ENCODE results near the gene PITX3. TPM values are rescaled to one million over a fixed set of nuclear protein-coding genes. Genes with fewer than 3 reads are reported as not detected.

The PITX3 gene
- total RNA-seq, 1 donor from 2014 or later: 1.7 TPM

- no peak overlapping the region for H3K27ac ChIP-seq (ENCODE audit: low read depth, low read length)
- no peak overlapping the region for H3K4me2 ChIP-seq (ENCODE audit: low read length)
- H2AFZ ChIP-seq (ENCODE audit: low read depth, low read length): no peak overlapping the region
- H3K4me1 Mint-ChIP-seq (ENCODE audit: low read depth, unreplicated experiment): peaks cover 10% of the 10 kb centered on the region
- peaks cover 23% of the 10 kb centered on the region for H3K4me1 ChIP-seq (ENCODE audit: insufficient read depth, low read length)
- no peaks in the 10 kb centered on the region for H4K20me1 ChIP-seq (ENCODE audit: insufficient read depth, low read length)
- H3K79me2 ChIP-seq (ENCODE audit: insufficient read depth, low read length): no peaks in the 10 kb centered on the region
- H3K9me3 ChIP-seq (ENCODE audit: insufficient read depth, low read depth, low read length): no peaks in the 10 kb centered on the region
- H3K9ac ChIP-seq (ENCODE audit: low read length): no peak overlapping the region
- no peak for TF ChIP-seq EZH2 (IDR thresholded peaks at IDR 0.05; ENCODE audit: insufficient read depth, low read length)
- TF ChIP-seq, protein P1, sequence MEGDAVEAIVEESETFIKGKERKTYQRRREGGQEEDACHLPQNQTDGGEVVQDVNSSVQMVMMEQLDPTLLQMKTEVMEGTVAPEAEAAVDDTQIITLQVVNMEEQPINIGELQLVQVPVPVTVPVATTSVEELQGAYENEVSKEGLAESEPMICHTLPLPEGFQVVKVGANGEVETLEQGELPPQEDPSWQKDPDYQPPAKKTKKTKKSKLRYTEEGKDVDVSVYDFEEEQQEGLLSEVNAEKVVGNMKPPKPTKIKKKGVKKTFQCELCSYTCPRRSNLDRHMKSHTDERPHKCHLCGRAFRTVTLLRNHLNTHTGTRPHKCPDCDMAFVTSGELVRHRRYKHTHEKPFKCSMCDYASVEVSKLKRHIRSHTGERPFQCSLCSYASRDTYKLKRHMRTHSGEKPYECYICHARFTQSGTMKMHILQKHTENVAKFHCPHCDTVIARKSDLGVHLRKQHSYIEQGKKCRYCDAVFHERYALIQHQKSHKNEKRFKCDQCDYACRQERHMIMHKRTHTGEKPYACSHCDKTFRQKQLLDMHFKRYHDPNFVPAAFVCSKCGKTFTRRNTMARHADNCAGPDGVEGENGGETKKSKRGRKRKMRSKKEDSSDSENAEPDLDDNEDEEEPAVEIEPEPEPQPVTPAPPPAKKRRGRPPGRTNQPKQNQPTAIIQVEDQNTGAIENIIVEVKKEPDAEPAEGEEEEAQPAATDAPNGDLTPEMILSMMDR (IDR thresholded peaks at IDR 0.05; ENCODE audit: insufficient read depth, low read depth, low read length): no peak
- DNase-seq (ENCODE audit: low read depth) (no peak), FAIRE-seq (no peak)
- no peak overlapping the region for H3K27ac Mint-ChIP-seq (ENCODE audit: unreplicated experiment)
- H3K4me3 Mint-ChIP-seq (ENCODE audit: unreplicated experiment): no peak overlapping the region
- no peak overlapping the region for H3K4me3 ChIP-seq (ENCODE audit: insufficient read depth, low read depth, low read length)
- no peaks in the 10 kb centered on the region for H3K36me3 ChIP-seq (ENCODE audit: insufficient read depth, low read length)
- peaks cover 24% of the 10 kb centered on the region for H3K27me3 ChIP-seq (ENCODE audit: insufficient read depth, low read length)
- no peaks in the 10 kb centered on the region for H3K36me3 Mint-ChIP-seq (ENCODE audit: low read depth, unreplicated experiment)
- no peaks in the 10 kb centered on the region for H3K9me3 Mint-ChIP-seq (ENCODE audit: unreplicated experiment)
- H3K27me3 Mint-ChIP-seq (ENCODE audit: low read depth, unreplicated experiment): peaks cover 57% of the 10 kb centered on the region
These were observed 7.3 kb downstream of the PITX3 start for GRCh38 chr10:102233997-102234396.

DNA sequence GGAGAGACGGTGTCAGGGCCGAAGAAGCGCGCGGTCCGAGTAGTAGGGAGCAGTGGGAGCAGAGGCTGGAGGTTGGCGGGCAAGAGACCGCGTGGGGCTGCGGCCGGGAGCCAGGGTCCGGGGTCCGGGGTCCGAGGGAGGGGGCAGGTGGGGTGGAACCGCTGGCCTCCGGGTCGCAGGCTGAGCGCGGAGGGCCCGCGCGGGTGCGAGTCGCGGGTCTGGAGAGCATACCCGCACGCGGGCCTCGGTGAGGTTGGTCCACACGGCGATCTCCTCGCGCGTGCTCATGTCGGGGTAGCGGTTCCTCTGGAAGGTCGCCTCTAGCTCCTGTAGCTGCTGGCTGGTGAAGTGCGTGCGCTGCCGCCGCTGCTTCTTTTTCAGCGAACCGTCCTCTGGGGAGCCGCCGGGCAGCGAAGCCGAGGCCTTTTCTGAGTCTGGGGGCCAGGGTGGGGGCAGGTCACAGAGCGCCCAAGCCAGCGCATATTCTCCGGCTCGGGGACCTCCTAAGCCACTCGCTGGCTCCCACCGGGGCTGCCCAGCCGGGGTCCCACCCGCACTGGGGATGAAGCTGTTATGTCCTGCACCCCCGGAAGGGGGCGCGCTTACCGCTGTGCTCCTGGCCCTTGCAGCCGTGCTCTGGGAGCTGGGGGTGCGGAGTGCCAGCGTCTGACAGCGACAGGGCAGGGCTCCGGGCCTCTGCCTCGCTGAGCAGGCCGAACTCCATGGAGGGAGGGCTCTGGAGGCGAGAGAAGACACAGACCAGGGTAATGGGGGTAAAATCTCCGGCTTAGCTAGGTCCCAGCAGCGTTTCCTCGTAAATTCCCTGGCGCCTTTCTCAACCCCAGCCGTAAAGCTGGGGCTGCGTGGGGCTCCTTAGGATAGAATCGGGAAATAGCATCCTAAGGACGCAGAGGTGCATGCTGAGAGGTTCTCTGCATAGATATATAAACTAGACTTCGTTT, 9.7 kb downstream of the PITX3 start:
- Histone ChIP-seq H3K79me2 (ENCODE audit: insufficient read depth, low read length) (no peaks in the 10 kb centered on the region), H3K9me3 (ENCODE audit: insufficient read depth, low read depth, low read length) (no peaks in the 10 kb centered on the region), H4K20me1 (ENCODE audit: insufficient read depth, low read length) (no peaks in the 10 kb centered on the region), H2AFZ (ENCODE audit: low read depth, low read length) (peak overlapping the region; percentile 83), H3K36me3 (ENCODE audit: insufficient read depth, low read length) (no peaks in the 10 kb centered on the region), H3K9ac (ENCODE audit: low read length) (no peak overlapping the region), H3K27ac (ENCODE audit: low read depth, low read length) (no peak overlapping the region), H3K4me2 (ENCODE audit: low read length) (peak overlapping the region; percentile 82), H3K27me3 (ENCODE audit: insufficient read depth, low read length) (peaks cover 40% of the 10 kb centered on the region), H3K4me1 (ENCODE audit: insufficient read depth, low read length) (peaks cover 23% of the 10 kb centered on the region), H3K4me3 (ENCODE audit: insufficient read depth, low read depth, low read length) (peak overlapping the region; percentile 55)
- TF ChIP-seq, protein P1 (IDR thresholded peaks at IDR 0.05; ENCODE audit: insufficient read depth, low read depth, low read length): peak; percentile 41
- TF ChIP-seq EZH2 (IDR thresholded peaks at IDR 0.05; ENCODE audit: insufficient read depth, low read length): no peak
- Mint-ChIP-seq H3K9me3 (ENCODE audit: unreplicated experiment) (no peaks in the 10 kb centered on the region), H3K4me3 (ENCODE audit: unreplicated experiment) (no peak overlapping the region), H3K4me1 (ENCODE audit: low read depth, unreplicated experiment) (peaks cover 10% of the 10 kb centered on the region), H3K27me3 (ENCODE audit: low read depth, unreplicated experiment) (peaks cover 64% of the 10 kb centered on the region), H3K27ac (ENCODE audit: unreplicated experiment) (no peak overlapping the region), H3K36me3 (ENCODE audit: low read depth, unreplicated experiment) (no peaks in the 10 kb centered on the region)
- FAIRE-seq (no peak), DNase-seq (ENCODE audit: low read depth) (no peak)
